ENCODE measurements around the gene CAMK2D.

The CAMK2D gene

GRCh38 chr4:113677325-113677724 lies 84.2 kb downstream of the CAMK2D start:
- DNase-seq = no peak

- DNase-seq = no peak
These were observed 85.5 kb downstream of the CAMK2D start for GRCh38 chr4:113675731-113676697.

- no peak for DNase-seq
These were observed 86.8 kb downstream of the CAMK2D start for GRCh38 chr4:113674733-113675132.

GRCh38 chr4:113674251-113674650 lies 87.3 kb downstream of the CAMK2D start:
- no peak for DNase-seq

GRCh38 chr4:113673450-113673849 lies 88.1 kb downstream of the CAMK2D start:
- peak; percentile 11 for DNase-seq

GRCh38 chr4:113666386-113667114 lies 95.0 kb downstream of the CAMK2D start:
- DNase-seq = no peak

GRCh38 chr4:113665036-113665435 lies 96.5 kb downstream of the CAMK2D start:
- no peak for DNase-seq

- no peak for DNase-seq
These were observed 99.0 kb downstream of the CAMK2D start for GRCh38 chr4:113662581-113662980.

- no peak for DNase-seq
These were observed 102.4 kb downstream of the CAMK2D start for GRCh38 chr4:113659127-113659526.

- DNase-seq = no peak
These were observed 103.8 kb downstream of the CAMK2D start for GRCh38 chr4:113657586-113658233.

- DNase-seq = no peak
These were observed 107.7 kb downstream of the CAMK2D start for GRCh38 chr4:113653871-113654270.

GRCh38 chr4:113646442-113646822 lies 115.1 kb downstream of the CAMK2D start:
- DNase-seq = no peak

GRCh38 chr4:113645771-113646441 lies 115.6 kb downstream of the CAMK2D start:
- DNase-seq = no peak

- DNase-seq = no peak
These were observed 116.2 kb downstream of the CAMK2D start for GRCh38 chr4:113645288-113645687.

- DNase-seq = no peak
These were observed 117.1 kb downstream of the CAMK2D start for GRCh38 chr4:113644398-113644797.

GRCh38 chr4:113643505-113643904 lies 118.0 kb downstream of the CAMK2D start:
- DNase-seq = no peak

- DNase-seq = no peak
These were observed 120.5 kb downstream of the CAMK2D start for GRCh38 chr4:113641025-113641431.

- no peak for DNase-seq
These were observed 122.2 kb downstream of the CAMK2D start for GRCh38 chr4:113639326-113639725.

- no peak for DNase-seq
These were observed 123.0 kb downstream of the CAMK2D start for GRCh38 chr4:113638562-113638832.

GRCh38 chr4:113637823-113638561 lies 123.5 kb downstream of the CAMK2D start:
- no peak for DNase-seq

GRCh38 chr4:113637363-113637762 lies 124.2 kb downstream of the CAMK2D start:
- DNase-seq = no peak

GRCh38 chr4:113636877-113637276 lies 124.7 kb downstream of the CAMK2D start:
- DNase-seq = no peak

Measured in stimulated activated CD4-positive, alpha-beta T cell treated with anti-CD3 and anti-CD28 coated beads, Interleukin-4, amount 100 ng/mL, for 1 hour (primary cell).